ENCODE data around the gene STIP1.

GRCh38 chr11:64192434-64192833 is 6.5 kb downstream of the STIP1 start:
- TF ChIP-seq CTCF (IDR thresholded peaks at IDR 0.05; ENCODE audit: low read length): no peak
- no peak for TF ChIP-seq EZH2 (optimal IDR thresholded peaks at IDR 0.05; ENCODE audit: low read depth, low read length)
- TF ChIP-seq EZH2phosphoT487 (IDR thresholded peaks at IDR 0.05; ENCODE audit: low read length): no peak

Data from MM.1S (cell line).